Left lung (tissue), 14 donors: ENCODE measurements around the gene LRRC31. TPM values are rescaled to one million over a fixed set of nuclear protein-coding genes. Genes with fewer than 3 reads are reported as not detected.

Source experiments
- ATAC-seq: fragments of 200-7000 bp; cut with Tn5 transposase; one replicate; pipeline ENCODE4 v1.9.1; 2020; ENCODE audit warnings: moderate library complexity
- DNase-seq, 4 donors: peaks; one replicate each; pipeline ENCODE4 v3.0.0-alpha.2; 2013 to 2020
- H3K27ac ChIP-seq, 2 donors: fragments of 200-600 bp; sonication (generic) in 1 of 2; one replicate each; pipeline versions ENCODE4 v1.5.0 to v1.8.0; 2020 to 2021
- H3K27me3 ChIP-seq, 2 donors: fragments of 200-600 bp; sonication (generic) in 1 of 2; one replicate each; pipeline versions ENCODE4 v1.5.0 to v1.8.0; 2020 to 2021
- H3K36me3 ChIP-seq, 2 donors: fragments of 200-600 bp; sonication (generic) in 1 of 2; one replicate each; pipeline versions ENCODE4 v1.5.0 to v1.8.0; 2020 to 2021
- H3K4me1 ChIP-seq, 2 donors: fragments of 200-600 bp; one replicate each; pipeline ENCODE4 v1.8.0; 2021
- H3K4me3 ChIP-seq, 2 donors: fragments of 200-600 bp; sonication (generic) in 1 of 2; one replicate each; pipeline versions ENCODE4 v1.5.0 to v1.8.0; 2020 to 2021; ENCODE audit warnings: mild to moderate bottlenecking in 1 of 2
- H3K9me3 ChIP-seq, 2 donors: fragments of 200-600 bp; sonication (generic) in 1 of 2; one replicate each; pipeline versions ENCODE4 v1.5.0 to v1.8.0; 2020 to 2021
- intact Hi-C, 2 donors: fragments of 100-400 bp; cut with DNase I; formaldehyde crosslinking; loops; one replicate each; pipeline versions ENCODE4 v1.11.2 to v1.14.2; 2022
- long read RNA-seq, 12 donors: library from polyadenylated mRNA in 2 of 12; unstranded in 2 of 12; transcript quantifications; one replicate each; pipeline ENCODE4 v2.0.0 and lab custom pipeline, GENCODE V29; 2019 to 2026
- polyA plus RNA-seq, 6 donors: library from polyadenylated mRNA; unstranded; fragments of 120-200 nt; gene quantifications; one replicate each; pipeline ENCODE4 v1.2.1, GENCODE V29; 2013; ENCODE audit not compliant: insufficient read length in 6 of 6
- total RNA-seq, 2 donors: library from RNA; stranded (reverse); fragmentation: NEBNext Ultra II Directional; extraction: Animal tissue kit (Norgen Biotek cat#: 25700); gene quantifications; one replicate each; pipeline ENCODE4 v1.2.1, GENCODE V29; 2021
- TF ChIP-seq, protein P1 (sequence below), 2 donors: fragments of 200-600 bp; sonication (generic) in 1 of 2; IDR thresholded peaks; one replicate each; pipeline versions ENCODE4 v1.5.0 to v1.8.0; 2021; ENCODE audit warnings: antibody characterized with exemption in 2 of 2
- donor health status: DM: no; HTN: yes; CAD: no.
- donor health status: DM: no; HTN: no; CAD: no.

The LRRC31 gene
- total RNA-seq: under 1 TPM; 0.29 to 0.47 TPM
- polyA plus RNA-seq: under 1 TPM in 2 of 6 donors, not detected in 4; 0.06 to 0.08 TPM
- long read RNA-seq, donor 1: 0 reads
- long read RNA-seq, donor 2: 0 reads
- long read RNA-seq, donor 3: 0 reads
- long read RNA-seq, donor 4: 0 reads
- long read RNA-seq, donor 5: 0 reads
- long read RNA-seq, donor 6: 0 reads
- long read RNA-seq, donor 7: 0 reads
- long read RNA-seq, donor 8: 0 reads
- long read RNA-seq, donor 9: 0 reads
- long read RNA-seq, donor 10: 0 reads
- long read RNA-seq, donor 11: 0 reads
- long read RNA-seq, donor 12: 0 reads

DNA sequence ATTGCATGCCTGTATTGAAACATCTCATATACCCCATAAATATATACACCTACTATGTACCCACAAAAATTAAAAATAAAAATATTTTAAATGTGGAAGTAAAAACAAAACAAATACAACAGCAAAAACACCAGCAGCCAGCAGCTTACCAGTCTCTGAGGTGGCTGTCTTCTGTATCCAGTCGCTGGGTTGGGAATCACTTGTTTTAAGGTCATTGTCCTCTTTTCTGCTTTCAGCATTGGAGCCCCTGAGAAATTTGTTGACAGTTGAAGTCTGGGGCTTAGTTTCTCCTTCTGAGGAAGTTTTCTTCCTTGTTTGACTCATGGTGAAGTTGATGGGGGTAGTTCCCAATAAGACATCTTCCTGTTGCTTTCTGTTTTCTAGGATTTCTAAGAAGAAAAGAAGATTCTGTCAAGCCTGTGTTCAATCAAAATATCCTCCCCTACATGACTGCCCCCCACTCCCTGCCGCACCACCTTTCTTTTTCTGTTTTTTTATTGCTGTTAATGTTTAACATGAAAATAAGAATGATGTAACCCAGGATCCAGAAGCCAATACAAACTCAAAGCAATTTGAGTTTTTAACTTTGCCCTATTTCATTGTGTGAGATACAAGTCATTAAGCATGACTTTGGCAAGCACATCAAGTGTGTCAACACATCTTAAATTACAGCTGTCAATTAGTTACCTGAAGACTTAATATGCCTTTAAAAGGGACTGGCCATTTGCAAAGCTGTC lies at the start of gene LRRC31:
Gene LRRC31, minus strand, starts transcription at position 452 of the 737 bp plus-strand sequence. Its CDS starts 128 bp downstream, at position 324.
- intact Hi-C loops: no loop called here
- DNase-seq: no peak
- Histone ChIP-seq H3K4me3 (no peak within 1 kb of the TSS), H3K27ac (no peak within 1 kb of the TSS), H3K36me3 (no peaks in the 10 kb centered on the region), H3K4me1 (peaks cover 3 to 16% of the 10 kb centered on the region in 2 donors), H3K27me3 (no peaks in the 10 kb centered on the region), H3K9me3 (no peaks in the 10 kb centered on the region)
- TF ChIP-seq, protein P1, sequence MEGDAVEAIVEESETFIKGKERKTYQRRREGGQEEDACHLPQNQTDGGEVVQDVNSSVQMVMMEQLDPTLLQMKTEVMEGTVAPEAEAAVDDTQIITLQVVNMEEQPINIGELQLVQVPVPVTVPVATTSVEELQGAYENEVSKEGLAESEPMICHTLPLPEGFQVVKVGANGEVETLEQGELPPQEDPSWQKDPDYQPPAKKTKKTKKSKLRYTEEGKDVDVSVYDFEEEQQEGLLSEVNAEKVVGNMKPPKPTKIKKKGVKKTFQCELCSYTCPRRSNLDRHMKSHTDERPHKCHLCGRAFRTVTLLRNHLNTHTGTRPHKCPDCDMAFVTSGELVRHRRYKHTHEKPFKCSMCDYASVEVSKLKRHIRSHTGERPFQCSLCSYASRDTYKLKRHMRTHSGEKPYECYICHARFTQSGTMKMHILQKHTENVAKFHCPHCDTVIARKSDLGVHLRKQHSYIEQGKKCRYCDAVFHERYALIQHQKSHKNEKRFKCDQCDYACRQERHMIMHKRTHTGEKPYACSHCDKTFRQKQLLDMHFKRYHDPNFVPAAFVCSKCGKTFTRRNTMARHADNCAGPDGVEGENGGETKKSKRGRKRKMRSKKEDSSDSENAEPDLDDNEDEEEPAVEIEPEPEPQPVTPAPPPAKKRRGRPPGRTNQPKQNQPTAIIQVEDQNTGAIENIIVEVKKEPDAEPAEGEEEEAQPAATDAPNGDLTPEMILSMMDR (IDR thresholded peaks at IDR 0.05): no peak
- ATAC-seq: peak; percentile 60

DNA sequence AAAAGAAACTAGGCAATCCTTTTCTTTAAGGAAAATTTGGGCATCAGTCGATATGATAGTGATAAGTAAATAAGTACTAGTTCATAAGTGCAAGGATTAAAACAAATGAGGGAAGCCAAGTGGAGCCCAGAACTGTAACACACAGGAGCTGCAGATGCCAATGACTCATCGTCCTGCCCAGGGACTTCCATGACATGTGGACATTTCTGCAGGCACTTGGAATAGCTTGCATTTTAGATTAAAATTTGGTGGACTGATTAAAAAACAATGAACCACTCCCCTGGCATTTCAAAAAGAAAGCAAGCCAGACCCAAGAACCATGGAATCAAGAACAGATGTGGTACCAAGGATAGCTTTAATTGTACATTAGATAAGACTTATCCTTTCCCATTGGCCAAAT lies 44.6 kb upstream of the LRRC31 start:
- ATAC-seq (peak; percentile 44), DNase-seq (no peak)
- intact Hi-C loops: no loop called here
- Histone ChIP-seq H3K27me3 (no peaks in the 10 kb centered on the region), H3K4me3 (no peak overlapping the region), H3K36me3 (no peaks in the 10 kb centered on the region), H3K27ac (no peak overlapping the region), H3K4me1 (no peaks in the 10 kb centered on the region), H3K9me3 (no peaks in the 10 kb centered on the region)
- TF ChIP-seq, protein P1 (IDR thresholded peaks at IDR 0.05): no peak

DNA sequence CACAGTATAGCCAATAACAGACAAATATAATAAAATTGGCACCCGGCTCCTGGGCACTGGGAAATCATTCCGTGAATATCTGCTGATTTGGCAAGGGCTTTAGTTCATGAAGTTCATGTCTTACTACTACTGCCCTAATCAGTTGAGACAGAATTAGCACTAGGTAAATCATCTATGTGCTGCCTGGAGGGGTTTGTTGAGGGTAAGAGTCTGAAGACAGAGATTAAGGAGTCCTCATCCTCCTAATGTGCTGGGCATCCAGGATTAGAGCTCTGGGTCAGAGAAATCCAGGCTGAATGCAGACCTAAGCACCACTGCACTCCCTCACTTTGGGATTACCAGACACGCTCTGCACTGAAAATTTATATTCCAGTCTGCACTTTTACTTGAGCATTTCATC lies 43.6 kb upstream of the LRRC31 start:
- intact Hi-C loops: no loop called here
- ATAC-seq: no peak
- H3K4me1 ChIP-seq: no peaks in the 10 kb centered on the region
- H3K36me3 ChIP-seq: no peaks in the 10 kb centered on the region
- TF ChIP-seq, protein P1 (IDR thresholded peaks at IDR 0.05): no peak
- no peak overlapping the region for H3K27ac ChIP-seq
- no peaks in the 10 kb centered on the region for H3K27me3 ChIP-seq
- DNase-seq: no peak
- no peak overlapping the region for H3K4me3 ChIP-seq
- H3K9me3 ChIP-seq: no peaks in the 10 kb centered on the region

DNA sequence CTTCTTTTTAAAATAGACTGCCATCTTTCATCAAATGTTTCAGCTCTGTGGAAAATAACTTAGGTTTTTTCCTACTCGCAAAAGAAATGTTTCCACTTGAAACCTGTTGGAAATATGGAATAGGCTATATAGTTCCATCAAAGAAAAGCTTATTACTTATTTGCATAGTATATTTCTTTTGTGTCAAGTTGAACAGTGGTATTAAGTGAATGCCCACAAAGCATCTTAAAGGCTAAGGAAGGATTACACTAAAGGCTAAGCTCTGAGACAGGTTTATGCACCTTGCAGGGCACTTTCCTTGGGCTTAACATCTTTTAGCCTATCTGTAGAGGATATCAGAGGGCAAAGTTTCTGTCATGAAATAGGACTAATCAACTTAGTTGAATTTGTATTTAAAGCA lies 41.5 kb upstream of the LRRC31 start, which contains the start of gene SAMD7:
Gene SAMD7, plus strand, starts transcription at position 301 of the 400 bp plus-strand sequence. CDS start 7,927 bp downstream, outside the sequence.
- H3K4me3 ChIP-seq: no peak within 1 kb of the TSS
- H3K27ac ChIP-seq: no peak within 1 kb of the TSS
- no peaks in the 10 kb centered on the region for H3K36me3 ChIP-seq
- TF ChIP-seq, protein P1 (IDR thresholded peaks at IDR 0.05): no peak
- intact Hi-C loops: no loop called here
- DNase-seq (no peak), ATAC-seq (no peak)
- H3K4me1 ChIP-seq: no peaks in the 10 kb centered on the region
- no peaks in the 10 kb centered on the region for H3K27me3 ChIP-seq
- no peaks in the 10 kb centered on the region for H3K9me3 ChIP-seq

DNA sequence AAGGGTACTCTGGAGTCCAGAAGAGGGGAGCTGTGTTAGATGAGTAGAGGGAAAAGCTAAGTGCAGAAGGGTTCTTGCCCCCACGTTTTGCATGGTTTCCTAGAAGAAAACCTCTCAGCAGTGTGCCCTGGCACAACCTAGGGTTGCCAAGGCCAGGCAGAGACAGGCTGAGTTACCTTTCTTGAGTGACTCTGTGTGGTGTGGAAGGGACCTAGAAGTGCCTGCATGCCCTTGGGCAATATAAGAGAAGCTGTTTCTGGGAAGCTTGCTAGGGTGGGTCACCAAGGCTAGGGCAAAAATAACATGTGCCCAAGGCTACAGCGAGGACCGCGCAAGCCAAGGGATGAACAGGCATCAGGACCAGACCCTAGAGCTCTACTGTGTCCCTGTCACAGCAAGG lies 38.2 kb upstream of the LRRC31 start:
- DNase-seq (no peak), ATAC-seq (no peak)
- intact Hi-C loops: no loop called here
- no peaks in the 10 kb centered on the region for H3K27me3 ChIP-seq
- TF ChIP-seq, protein P1 (IDR thresholded peaks at IDR 0.05): no peak
- H3K27ac ChIP-seq: no peak overlapping the region
- no peaks in the 10 kb centered on the region for H3K9me3 ChIP-seq
- H3K36me3 ChIP-seq: no peaks in the 10 kb centered on the region
- H3K4me1 ChIP-seq: no peaks in the 10 kb centered on the region
- no peak overlapping the region for H3K4me3 ChIP-seq
